HL-60 (cell line): ENCODE results near the gene CAMKK2.

ENCODE experiments used
- DNase-seq, 2 experiments: peaks; one replicate each; pipeline ENCODE4 v3.0.0-alpha.2; 2010 to 2020; ENCODE audit warnings: low read depth in 1 of 2, low spot score in 1 of 2
- H3K27ac ChIP-seq: fragments of 250-450 bp; sonication (Bioruptor Pico); replicated peaks from 2 replicates; pipeline ENCODE4 v1.5.1; 2020; ENCODE audit warnings: mild to moderate bottlenecking, moderate library complexity
- H3K27me3 ChIP-seq: fragments of 250-450 bp; sonication (Bioruptor Pico); 2 replicates; pipeline ENCODE4 v1.5.1; 2021; ENCODE audit warnings: mild to moderate bottlenecking, moderate library complexity; ENCODE audit not compliant: insufficient read depth, poor library complexity, severe bottlenecking
- H3K4me3 ChIP-seq: replicated peaks from 2 replicates; pipeline ENCODE4 v1.5.1; 2011; ENCODE audit warnings: mild to moderate bottlenecking, control low read depth, low read length; ENCODE audit not compliant: insufficient read depth
- CTCF ChIP-seq: IDR thresholded peaks from one replicate; pipeline ENCODE4 v1.5.1; 2011; ENCODE audit warnings: low read length, control low read depth, inconsistent platforms; ENCODE audit not compliant: insufficient read depth
- GABPA ChIP-seq: IDR thresholded peaks from 2 replicates; pipeline ENCODE4 v1.6.1; 2012; ENCODE audit warnings: low read depth
- POLR2AphosphoS5 ChIP-seq: IDR thresholded peaks from 2 replicates; pipeline ENCODE4 v1.6.1; 2012; ENCODE audit warnings: low read depth
- REST ChIP-seq: IDR thresholded peaks from 2 replicates; pipeline ENCODE4 v1.6.1; 2012; ENCODE audit warnings: low read depth; ENCODE audit not compliant: insufficient replicate concordance
- SPI1 ChIP-seq: IDR thresholded peaks from 2 replicates; pipeline ENCODE4 v1.6.1; 2012; ENCODE audit warnings: low read depth, mild to moderate bottlenecking, borderline replicate concordance

Gene CAMKK2

GRCh38 chr12:121293603-121294002 is 2.9 kb downstream of the CAMKK2 start:
- TF ChIP-seq REST (no peak), POLR2AphosphoS5 (no peak), GABPA (no peak), CTCF (no peak), SPI1 (no peak)

GRCh38 chr12:121290410-121290809 is 6.1 kb downstream of the CAMKK2 start:
- H3K27ac ChIP-seq: peak overlapping the region; percentile 94; the same call in 1 of the 2 replicates
- no peak overlapping the region for H3K4me3 ChIP-seq

More at GRCh38 chr12:121293603-121294002, 2.9 kb downstream of the CAMKK2 start:
- Histone ChIP-seq H3K4me3 (no peak overlapping the region), H3K27me3 (no peaks in the 10 kb centered on the region), H3K27ac (peak overlapping the region; percentile 94)
- peak in 1 of 2 experiments; percentile 32 for DNase-seq

GRCh38 chr12:121289962-121290361 is 6.5 kb downstream of the CAMKK2 start:
- DNase-seq: no peak
- Histone ChIP-seq H3K4me3 (no peak overlapping the region), H3K27ac (peak overlapping the region; percentile 94; the same call in 1 of the 2 replicates), H3K27me3 (no peaks in the 10 kb centered on the region)
- no peak for TF ChIP-seq GABPA

More at GRCh38 chr12:121290410-121290809, 6.1 kb downstream of the CAMKK2 start:
- no peak for TF ChIP-seq POLR2AphosphoS5
- TF ChIP-seq CTCF: no peak
- no peak for TF ChIP-seq REST
- no peak for TF ChIP-seq SPI1
- TF ChIP-seq GABPA: no peak
- no peak for DNase-seq
- H3K27me3 ChIP-seq: no peaks in the 10 kb centered on the region

- no peak overlapping the region for H3K4me3 ChIP-seq
- H3K27ac ChIP-seq: peak overlapping the region; percentile 74
- no peaks in the 10 kb centered on the region for H3K27me3 ChIP-seq
These were observed 7.5 kb downstream of the CAMKK2 start for GRCh38 chr12:121288986-121289385.

More at GRCh38 chr12:121288986-121289385, 7.5 kb downstream of the CAMKK2 start:
- TF ChIP-seq POLR2AphosphoS5 (no peak), SPI1 (no peak), CTCF (no peak), GABPA (no peak), REST (no peak)
- DNase-seq: peak in 1 of 2 experiments; percentile 20
